Middle frontal gyrus (tissue), 1 donor: Measurements from ENCODE around the gene ASMTL.
"Not testable (repeated sequence)": the region's sequence is repeated elsewhere in the genome, so short reads cannot be mapped to it uniquely, and the experiment has no call there.

ENCODE experiments used
- DNase-seq: peaks from one replicate; pipeline ENCODE4 v3.0.0-alpha.2; 2015; ENCODE audit warnings: low spot score; ENCODE audit errors: extremely low spot score

The ASMTL gene, protein sequence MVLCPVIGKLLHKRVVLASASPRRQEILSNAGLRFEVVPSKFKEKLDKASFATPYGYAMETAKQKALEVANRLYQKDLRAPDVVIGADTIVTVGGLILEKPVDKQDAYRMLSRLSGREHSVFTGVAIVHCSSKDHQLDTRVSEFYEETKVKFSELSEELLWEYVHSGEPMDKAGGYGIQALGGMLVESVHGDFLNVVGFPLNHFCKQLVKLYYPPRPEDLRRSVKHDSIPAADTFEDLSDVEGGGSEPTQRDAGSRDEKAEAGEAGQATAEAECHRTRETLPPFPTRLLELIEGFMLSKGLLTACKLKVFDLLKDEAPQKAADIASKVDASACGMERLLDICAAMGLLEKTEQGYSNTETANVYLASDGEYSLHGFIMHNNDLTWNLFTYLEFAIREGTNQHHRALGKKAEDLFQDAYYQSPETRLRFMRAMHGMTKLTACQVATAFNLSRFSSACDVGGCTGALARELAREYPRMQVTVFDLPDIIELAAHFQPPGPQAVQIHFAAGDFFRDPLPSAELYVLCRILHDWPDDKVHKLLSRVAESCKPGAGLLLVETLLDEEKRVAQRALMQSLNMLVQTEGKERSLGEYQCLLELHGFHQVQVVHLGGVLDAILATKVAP

GRCh38 chrX:1452516-1453394 lies at the start of gene ASMTL:
ASMTL (minus strand) TSS chrX:1452909; CDS start chrX:1452840, 69 bp downstream.
- peak; percentile 96 for DNase-seq

DNA sequence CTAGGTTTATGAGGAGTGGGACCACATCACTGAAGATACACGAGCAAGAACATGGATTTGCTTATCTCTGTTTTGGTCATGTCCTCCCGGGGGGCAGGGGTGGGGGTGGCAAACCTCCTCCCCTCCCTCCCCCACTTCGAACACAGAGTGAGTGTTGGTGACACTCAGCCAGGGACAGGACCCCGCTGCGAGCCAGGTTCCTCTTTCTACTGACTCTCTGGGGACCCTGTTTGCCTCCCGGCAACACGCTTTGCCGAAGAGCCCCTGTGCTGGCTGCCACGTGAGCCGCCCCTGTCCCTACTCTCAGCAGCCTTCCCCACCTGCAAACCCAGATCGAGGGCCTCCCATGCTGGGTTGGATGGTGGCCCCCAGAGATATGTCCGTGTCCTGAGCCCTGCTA lies 49.5 kb upstream of the ASMTL start:
- no peak for DNase-seq

DNA sequence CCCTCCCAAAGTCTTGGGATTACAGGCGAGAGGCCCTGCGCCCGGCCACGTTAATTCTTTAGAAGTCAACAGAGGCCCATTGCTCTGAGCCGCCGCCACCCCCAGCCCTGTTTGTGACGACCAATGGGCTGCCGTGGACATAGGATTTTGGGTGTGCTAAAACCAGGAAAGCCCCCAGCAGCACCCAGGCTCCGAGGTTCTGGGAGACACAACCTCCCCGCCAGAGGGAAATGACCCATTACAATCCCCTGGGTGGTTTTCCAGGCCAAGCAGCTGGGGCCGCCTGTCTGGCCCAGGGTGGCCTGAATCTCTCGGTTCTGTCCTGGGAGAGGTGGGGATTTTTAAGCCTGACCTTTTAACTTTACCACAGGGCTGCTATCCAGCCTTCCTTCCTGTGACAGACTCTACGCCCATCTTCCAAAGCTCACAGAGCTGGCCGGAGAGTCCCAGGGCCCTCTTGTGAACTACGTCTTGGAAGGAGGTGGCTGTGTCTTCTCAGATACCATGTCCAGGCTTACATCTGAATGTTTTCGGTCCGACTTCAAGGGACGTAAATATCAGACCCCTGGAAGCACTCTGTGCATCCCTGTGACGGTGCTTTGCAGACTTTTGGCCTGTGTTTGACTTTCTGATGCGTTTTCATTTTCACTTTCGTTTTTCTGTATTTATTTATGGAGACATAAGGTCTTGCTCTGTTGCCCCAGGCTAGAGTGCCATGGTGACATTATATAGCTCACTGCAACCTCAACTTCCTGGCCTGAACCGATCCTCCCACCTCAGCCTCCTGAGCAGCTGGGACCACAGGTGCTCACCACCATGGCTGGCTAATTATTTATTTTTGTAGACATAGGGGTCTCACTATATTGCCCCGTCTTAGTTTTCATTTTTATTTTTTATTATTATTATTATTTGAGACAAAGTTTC lies 48.3 kb upstream of the ASMTL start:
- no peak for DNase-seq

DNA sequence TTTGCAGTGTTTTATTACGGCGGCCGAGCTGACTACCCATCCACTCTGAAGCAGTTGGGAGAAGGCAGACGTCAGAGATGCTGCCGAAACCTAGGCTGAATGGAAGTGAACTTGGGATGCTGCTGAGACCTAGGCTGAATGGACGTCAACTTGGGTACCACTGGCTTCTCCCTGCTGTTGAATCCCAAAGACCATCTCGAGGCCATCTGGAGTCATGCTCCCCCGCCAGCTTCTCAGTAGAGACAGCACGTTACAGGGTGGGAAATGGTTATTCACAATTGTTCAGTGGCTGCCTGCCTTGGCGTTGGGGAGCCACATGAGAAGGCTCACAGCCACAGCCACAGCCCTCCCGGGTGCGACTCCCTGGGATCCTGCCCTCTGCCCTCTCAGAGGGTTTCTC lies 43.4 kb upstream of the ASMTL start:
- no peak for DNase-seq

DNA sequence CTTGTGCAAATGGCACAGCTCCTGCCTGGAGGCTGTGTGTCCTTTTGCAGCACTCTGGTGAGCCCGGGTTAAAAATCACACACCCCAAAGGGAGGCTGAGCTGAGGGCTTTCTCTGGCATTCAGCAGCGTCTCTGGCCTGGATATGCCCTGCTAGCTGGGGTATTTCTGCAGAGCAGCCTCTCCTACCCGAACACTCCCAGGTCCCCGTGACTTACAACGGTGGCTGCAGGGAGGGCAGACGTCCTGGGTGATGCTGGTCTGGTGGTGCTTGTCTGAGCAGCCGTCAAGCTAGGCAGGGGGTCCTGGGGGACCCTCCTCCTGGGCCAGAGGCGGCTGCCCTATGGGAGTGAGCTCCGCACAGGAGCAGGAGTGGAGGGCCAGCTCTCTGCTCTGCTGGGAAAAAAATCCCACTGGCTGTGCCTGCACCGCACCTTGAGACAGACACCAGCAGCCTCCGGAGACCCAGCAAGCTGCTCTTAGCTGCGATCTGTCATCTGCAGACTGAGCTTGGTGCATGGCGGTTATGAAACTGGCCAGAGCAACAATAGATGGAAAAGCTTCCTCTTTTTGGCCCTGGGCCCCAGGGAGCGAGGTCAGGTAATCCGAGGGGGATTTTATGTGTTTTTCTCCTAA lies 41.3 kb upstream of the ASMTL start:
- DNase-seq = no peak

DNA sequence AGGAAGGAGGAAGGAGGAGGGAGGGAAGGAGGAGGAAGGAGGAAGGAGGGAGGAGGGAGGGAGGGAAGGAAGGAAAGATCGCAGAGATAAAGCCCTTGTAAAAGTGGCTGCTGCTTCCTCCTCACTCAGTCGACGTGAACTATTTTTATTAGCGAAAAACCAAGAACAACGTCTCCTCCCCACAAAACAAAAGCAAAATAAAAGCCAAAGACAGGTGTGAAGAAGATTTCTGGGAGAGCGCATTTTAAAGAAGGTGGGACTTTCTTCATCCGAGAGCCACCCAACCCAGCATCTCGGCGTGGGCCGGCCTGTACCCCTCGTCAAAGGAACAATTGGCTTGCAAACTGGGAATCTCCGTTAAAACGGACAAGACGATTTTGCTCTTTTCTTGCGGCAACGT lies 40.7 kb upstream of the ASMTL start:
- no peak for DNase-seq

GRCh38 chrX:1492421-1493012 lies 39.8 kb upstream of the ASMTL start:
- DNase-seq = no peak

DNA sequence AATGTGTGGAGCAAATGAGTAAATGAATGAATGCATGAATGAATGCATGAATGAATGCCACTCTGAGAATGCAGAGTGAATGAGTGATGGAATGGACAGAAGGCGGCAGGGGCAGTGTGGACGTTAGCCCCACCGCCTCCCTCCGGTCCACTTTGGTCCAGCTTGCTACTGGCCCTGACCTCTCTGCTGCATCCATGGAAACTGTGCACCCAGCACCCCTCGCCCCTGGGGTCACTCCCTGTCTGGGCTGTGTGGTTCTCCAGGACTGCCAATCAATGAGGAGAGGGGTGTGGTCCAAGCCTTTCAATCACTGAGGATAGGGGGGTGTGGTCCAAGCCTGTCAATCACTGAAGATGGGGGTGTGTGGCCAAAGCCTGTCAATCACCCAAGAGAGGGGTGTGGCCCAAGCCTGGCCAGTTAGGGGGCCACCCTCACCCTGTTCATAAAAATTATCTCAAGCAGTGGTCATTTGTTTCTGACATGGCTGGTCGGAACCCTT lies 39.2 kb upstream of the ASMTL start:
- no peak for DNase-seq

DNA sequence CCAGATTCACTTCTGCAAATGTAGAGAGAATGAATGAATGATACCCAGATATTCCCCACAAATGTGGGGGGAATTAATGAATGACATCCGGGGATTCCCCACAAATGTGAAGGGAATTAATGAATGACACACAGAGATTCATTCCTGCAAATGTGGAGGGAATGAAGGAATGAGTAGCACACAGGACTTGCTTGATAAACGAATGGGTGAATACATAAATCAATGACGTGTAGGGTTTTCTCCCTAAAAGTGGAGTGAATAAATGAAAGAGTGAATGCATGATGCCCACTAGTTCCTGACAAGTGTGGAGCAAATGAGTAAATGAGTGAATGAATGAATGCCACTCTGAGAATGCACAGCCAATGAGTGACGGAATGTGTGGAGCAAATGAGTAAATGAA lies 38.5 kb upstream of the ASMTL start:
- DNase-seq = not testable (repeated sequence)

- not testable (repeated sequence) for DNase-seq
These were observed 38.0 kb upstream of the ASMTL start for GRCh38 chrX:1490723-1491122.

DNA sequence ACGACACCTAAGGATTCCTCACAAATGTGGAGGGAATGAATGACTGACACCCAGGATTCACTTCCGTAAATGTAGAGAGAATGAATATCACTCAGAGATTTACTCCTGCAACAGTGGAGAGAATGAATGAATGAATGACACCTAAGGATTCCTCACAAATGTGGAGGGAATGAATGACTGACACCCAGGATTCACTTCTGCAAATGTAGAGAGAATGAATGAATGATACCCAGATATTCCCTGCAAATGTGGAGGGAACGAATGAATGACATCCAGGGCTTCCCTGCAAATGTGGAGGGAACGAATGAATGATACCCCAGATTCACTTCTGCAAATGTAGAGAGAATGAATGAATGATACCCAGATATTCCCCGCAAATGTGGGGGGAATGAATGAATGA lies 36.6 kb upstream of the ASMTL start:
- DNase-seq = not testable (repeated sequence)

GRCh38 chrX:1488745-1489144 lies 36.0 kb upstream of the ASMTL start:
- DNase-seq = no peak

DNA sequence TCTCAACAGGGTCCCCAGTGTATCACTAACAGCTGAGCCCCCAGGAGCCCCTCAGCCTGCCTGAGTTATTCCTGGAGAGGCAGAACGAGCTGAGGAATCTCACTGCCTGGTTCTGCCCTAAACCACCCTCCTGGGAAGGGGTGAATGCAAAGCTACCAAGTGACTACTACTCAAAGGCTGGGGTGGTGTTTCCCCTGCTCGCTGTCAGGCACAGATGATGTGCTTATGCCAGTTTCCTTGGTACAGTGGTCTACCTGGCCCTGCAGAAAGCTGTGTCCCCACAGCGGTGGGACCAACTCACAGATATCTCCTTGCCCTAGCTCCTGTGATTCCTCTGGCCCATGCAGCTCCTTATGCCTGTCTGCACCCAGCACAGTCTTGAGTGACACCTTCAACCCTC lies 35.4 kb upstream of the ASMTL start:
- no peak for DNase-seq

GRCh38 chrX:1487401-1487800 lies 34.7 kb upstream of the ASMTL start:
- no peak for DNase-seq

DNA sequence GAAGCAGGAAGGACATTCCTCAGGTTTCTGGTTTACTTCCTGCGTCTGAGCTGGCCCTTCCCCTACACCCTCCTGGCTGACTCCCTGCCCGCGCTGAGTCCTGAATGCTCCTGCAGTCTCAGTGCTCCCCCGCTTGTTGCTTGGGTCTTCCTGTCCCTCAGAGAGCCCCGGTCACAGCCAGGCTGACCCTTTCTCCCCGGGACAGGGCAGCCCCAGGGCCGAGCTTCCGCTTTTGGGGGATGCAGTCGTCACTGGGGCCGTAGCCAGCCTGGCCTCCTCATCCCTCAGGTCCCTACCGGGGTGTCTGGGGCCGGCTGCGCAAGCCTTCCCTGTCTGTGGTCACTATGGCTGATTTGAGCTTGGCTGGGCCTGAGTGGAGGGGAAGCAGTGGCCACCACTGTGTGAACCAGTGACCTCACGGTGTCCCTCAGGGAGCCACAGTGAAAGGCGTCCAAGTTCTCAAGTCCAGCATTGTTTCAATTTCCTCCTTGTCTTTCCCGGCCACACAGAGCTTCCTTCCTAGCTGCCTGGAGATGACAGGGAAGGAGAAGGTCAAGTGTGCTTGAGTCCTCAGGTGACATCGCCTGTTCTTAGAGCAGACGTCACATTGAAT lies 34.1 kb upstream of the ASMTL start:
- no peak for DNase-seq

DNA sequence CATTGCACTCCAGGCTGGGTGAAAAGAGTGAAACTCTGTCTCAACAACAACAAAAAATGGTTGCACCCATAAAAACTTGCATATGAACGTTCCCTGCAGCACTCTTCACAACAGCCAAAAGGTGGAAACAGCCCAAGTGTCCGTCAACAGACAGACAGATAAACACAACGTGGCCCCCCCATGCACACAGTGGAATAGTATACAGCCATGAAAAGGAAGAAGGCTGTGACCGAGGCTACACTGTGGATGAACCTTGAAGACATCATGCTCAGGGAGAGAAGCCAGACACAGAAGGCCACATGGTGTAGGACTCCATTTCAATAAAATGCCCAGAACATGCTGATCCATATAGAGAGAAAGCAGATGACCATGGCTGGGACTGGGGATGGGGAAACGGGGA lies 33.5 kb upstream of the ASMTL start:
- DNase-seq = no peak

DNA sequence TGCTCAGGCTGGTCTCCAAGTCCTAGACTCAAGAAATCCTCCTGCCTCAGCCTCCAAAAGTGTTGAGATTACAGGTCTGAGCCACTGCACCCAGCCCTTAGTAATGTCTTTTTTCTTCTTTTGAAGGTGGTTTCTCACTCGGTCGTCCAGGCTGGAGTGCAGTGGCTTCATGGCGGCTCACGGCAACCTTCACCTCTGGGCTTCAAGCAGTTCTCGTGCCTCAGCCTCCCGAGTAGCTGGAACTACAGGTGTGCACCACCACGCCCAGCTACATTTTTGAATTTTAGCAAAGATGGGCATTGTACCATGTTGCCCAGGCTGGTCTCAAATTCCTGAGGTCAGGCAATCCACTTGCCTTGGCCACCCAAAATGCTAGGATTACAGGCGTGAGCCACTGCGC lies 32.3 kb upstream of the ASMTL start:
- no peak for DNase-seq

DNA sequence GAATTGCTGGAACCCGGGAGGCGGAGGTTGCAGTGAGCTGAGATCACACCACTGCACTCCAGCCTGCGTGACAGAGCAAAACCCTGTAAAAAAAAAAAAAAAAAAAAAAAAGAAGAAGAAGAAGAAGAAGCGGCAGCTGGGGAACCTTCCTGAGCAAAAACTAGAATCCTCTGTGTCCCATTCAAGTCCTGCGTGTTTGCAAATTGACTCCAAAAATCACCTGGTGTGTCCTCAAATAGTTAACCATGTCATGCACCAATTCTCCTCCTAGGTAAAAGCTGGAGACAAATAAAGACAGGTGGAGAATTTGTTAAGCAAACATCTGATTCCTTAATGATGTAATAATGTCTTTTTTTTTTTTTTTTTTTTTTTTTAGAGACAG lies 31.9 kb upstream of the ASMTL start:
- no peak for DNase-seq

DNA sequence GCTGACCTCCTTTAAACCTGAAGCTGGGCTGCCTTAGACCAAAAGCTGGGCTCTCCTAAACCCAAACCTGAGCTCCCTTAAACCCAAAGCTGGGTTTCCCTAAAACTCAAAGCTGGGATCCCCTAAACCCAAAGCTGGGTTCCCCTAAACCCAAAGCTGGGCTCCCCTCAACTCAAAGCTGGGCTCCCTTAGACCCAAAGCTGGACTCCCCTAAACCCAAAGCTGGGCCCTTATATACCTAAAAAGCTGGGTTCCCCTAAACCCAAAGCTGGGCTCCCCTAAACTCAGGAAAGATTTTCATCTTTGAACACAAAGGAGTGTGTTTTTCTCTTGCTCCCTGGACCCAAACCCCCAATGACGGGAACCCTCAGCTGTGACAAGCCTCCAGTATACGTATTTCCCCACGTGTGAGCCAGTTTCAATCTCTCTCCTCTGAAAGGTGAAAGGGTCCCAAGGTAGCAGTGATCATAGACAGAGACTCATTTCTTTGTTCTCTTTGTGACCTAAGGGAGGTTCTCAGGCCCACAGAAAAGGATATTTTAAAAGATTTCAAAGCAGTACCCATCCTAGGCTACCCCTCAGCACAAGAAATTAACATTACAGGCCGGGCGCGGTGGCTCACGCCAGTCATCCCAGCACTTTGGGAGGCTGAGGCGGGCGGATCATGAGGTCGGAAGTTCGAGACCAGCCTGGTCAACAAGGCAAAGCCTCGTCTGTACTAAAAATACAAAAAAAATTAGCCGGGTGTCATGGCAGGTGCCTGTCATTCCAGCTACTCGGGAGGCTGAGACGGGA lies 31.3 kb upstream of the ASMTL start:
- DNase-seq = no peak
